ENCODE results near the gene TRAK1.

The TRAK1 gene

GRCh38 chr3:42067326-42067725, 23.8 kb upstream of the TRAK1 start:
- no peak for DNase-seq

GRCh38 chr3:42068303-42069088, 22.7 kb upstream of the TRAK1 start:
- no peak for DNase-seq

GRCh38 chr3:42070089-42070488, 21.1 kb upstream of the TRAK1 start:
- DNase-seq = no peak

- no peak for DNase-seq
These were observed 20.6 kb upstream of the TRAK1 start for GRCh38 chr3:42070524-42070923.

- peak; percentile 66 for DNase-seq
These were observed 19.0 kb upstream of the TRAK1 start for GRCh38 chr3:42071904-42072812.

GRCh38 chr3:42072831-42073301, 18.3 kb upstream of the TRAK1 start:
- no peak for DNase-seq

GRCh38 chr3:42077785-42078184, 13.4 kb upstream of the TRAK1 start:
- DNase-seq = no peak

- no peak for DNase-seq
These were observed 12.5 kb upstream of the TRAK1 start for GRCh38 chr3:42078677-42079076.

- no peak for DNase-seq
These were observed 11.3 kb upstream of the TRAK1 start for GRCh38 chr3:42079701-42080452.

GRCh38 chr3:42080453-42080872, 10.7 kb upstream of the TRAK1 start:
- DNase-seq = no peak

- no peak for DNase-seq
These were observed 9.2 kb upstream of the TRAK1 start for GRCh38 chr3:42081838-42082473.

GRCh38 chr3:42084586-42084985, 6.6 kb upstream of the TRAK1 start:
- no peak for DNase-seq

- no peak for DNase-seq
These were observed 5.3 kb upstream of the TRAK1 start for GRCh38 chr3:42085641-42086376.

- DNase-seq = no peak
These were observed 2.2 kb upstream of the TRAK1 start for GRCh38 chr3:42088803-42089530.

GRCh38 chr3:42092006-42092405, 849 bp downstream of the TRAK1 start:
- DNase-seq = no peak

- DNase-seq = no peak
These were observed 3.0 kb downstream of the TRAK1 start for GRCh38 chr3:42094128-42094527.

- no peak for DNase-seq
These were observed 3.7 kb downstream of the TRAK1 start for GRCh38 chr3:42094691-42095391.

- DNase-seq = no peak
These were observed 4.4 kb downstream of the TRAK1 start for GRCh38 chr3:42095540-42095939.

- no peak for DNase-seq
These were observed 5.8 kb downstream of the TRAK1 start for GRCh38 chr3:42096796-42097565.

GRCh38 chr3:42097566-42097946, 6.4 kb downstream of the TRAK1 start:
- DNase-seq = no peak

Data from NCI-H524 treated with DMSO at 0.1 percent for 48 hours (cell line).